Fibroblast of lung (primary cell): ENCODE data around the gene SCGB3A2. TPM values are rescaled to one million over a fixed set of nuclear protein-coding genes. Genes with fewer than 3 reads are reported as not detected.

Experiments
- DNase-seq, 2 donors: peaks; one replicate each; pipeline versions ENCODE4 v3.0.0 to v3.0.0-alpha.2; 2010; ENCODE audit warnings: low read depth in 2 of 2
- H2AFZ ChIP-seq: 2 replicates; pipeline ENCODE4 v1.5.1; 2012; ENCODE audit warnings: low read length, control low read depth, inconsistent platforms
- H3K27ac ChIP-seq: 2 replicates; pipeline ENCODE4 v1.5.1; 2011; ENCODE audit warnings: low read length, control low read depth; ENCODE audit not compliant: insufficient read depth
- H3K27me3 ChIP-seq: 2 replicates; pipeline ENCODE4 v1.5.1; 2011; ENCODE audit warnings: mild to moderate bottlenecking, low read length; ENCODE audit not compliant: control insufficient read depth, insufficient read depth
- H3K36me3 ChIP-seq: 2 replicates; pipeline ENCODE4 v1.5.1; 2011; ENCODE audit warnings: low read length; ENCODE audit not compliant: control insufficient read depth, insufficient read depth
- H3K4me1 ChIP-seq: 2 replicates; pipeline ENCODE4 v1.5.1; 2011; ENCODE audit warnings: low read length; ENCODE audit not compliant: control insufficient read depth, insufficient read depth; ENCODE audit errors: extremely low read depth
- H3K4me2 ChIP-seq: 2 replicates; pipeline ENCODE4 v1.5.1; 2011; ENCODE audit warnings: low read length, control low read depth; ENCODE audit not compliant: insufficient read depth; ENCODE audit errors: extremely low read depth
- H3K4me3 ChIP-seq, 4 experiments: fragments of 200-600 bp in 1 of 4; sonication (generic) in 1 of 4; replicated peaks in 1 of 4; 2 replicates each; pipeline ENCODE4 v1.5.1; 2011 to 2016; ENCODE audit warnings: low read length in 4 of 4, low read depth in 3 of 4, mild to moderate bottlenecking in 3 of 4, control low read depth in 2 of 4, inconsistent platforms in 1 of 4, mixed read lengths in 1 of 4; ENCODE audit not compliant: insufficient read depth in 1 of 4; ENCODE audit errors: control extremely low read depth in 1 of 4
- H3K79me2 ChIP-seq: 2 replicates; pipeline ENCODE4 v1.5.1; 2012; ENCODE audit warnings: mild to moderate bottlenecking, low read length, inconsistent platforms; ENCODE audit not compliant: control insufficient read depth, insufficient read depth
- H3K9ac ChIP-seq: 2 replicates; pipeline ENCODE4 v1.5.1; 2011; ENCODE audit warnings: mild to moderate bottlenecking, low read length, control low read depth; ENCODE audit not compliant: insufficient read depth
- H3K9me3 ChIP-seq: 2 replicates; pipeline ENCODE4 v1.5.1; 2012; ENCODE audit warnings: low read depth, low read length; ENCODE audit not compliant: control insufficient read depth, insufficient read depth
- H4K20me1 ChIP-seq: 2 replicates; pipeline ENCODE4 v1.5.1; 2011; ENCODE audit warnings: low read length; ENCODE audit not compliant: control insufficient read depth, insufficient read depth; ENCODE audit errors: extremely low read depth
- CTCF ChIP-seq, 2 donors: IDR thresholded peaks in 1 of 2; conservative IDR thresholded peaks in 1 of 2; 1 replicate in 1 of 2; 2 replicates in 1 of 2; pipeline ENCODE4 v1.5.1; 2011 to 2012; ENCODE audit warnings: low read length in 2 of 2, control low read depth in 1 of 2, inconsistent platforms in 1 of 2, low read depth in 1 of 2, mild to moderate bottlenecking in 1 of 2
- EZH2 ChIP-seq: IDR thresholded peaks from 2 replicates; pipeline ENCODE4 v1.5.1; 2012; ENCODE audit warnings: low read length, control low read depth, mild to moderate bottlenecking; ENCODE audit errors: missing control alignments
- polyA plus RNA-seq, 2 donors: library from polyadenylated mRNA; depleted of rRNA in 1 of 2; stranded (reverse) in 1 of 2; unstranded in 1 of 2; fragments of >200 nt; gene quantifications; 2 replicates each; pipeline ENCODE4 v1.2.1, GENCODE V29; 2011 to 2012; ENCODE audit warnings: missing spikeins in 1 of 2
- total RNA-seq: library from RNA; depleted of rRNA; stranded (reverse); fragments of >200 nt; gene quantifications from 2 replicates; pipeline ENCODE4 v1.2.1, GENCODE V29; 2014

Gene SCGB3A2
- total and polyA plus RNA-seq, 2 donors (not counting 1 experiment from before 2014, with no cell fraction given), result not detected

GRCh38 chr5:147855774-147856069 is 22.8 kb upstream of the SCGB3A2 start:
- Histone ChIP-seq H3K36me3 (no peaks in the 10 kb centered on the region), H3K9ac (no peak overlapping the region), H3K79me2 (no peaks in the 10 kb centered on the region), H3K9me3 (no peaks in the 10 kb centered on the region), H2AFZ (no peak overlapping the region), H4K20me1 (no peaks in the 10 kb centered on the region), H3K4me2 (no peak overlapping the region), H3K4me1 (no peaks in the 10 kb centered on the region), H3K27ac (no peak overlapping the region), H3K27me3 (peaks cover 2% of the 10 kb centered on the region), H3K4me3 (no peak overlapping the region)
- DNase-seq, result no peak
- TF ChIP-seq EZH2 (no peak), CTCF (conservative IDR thresholded peaks at IDR 0.05 in 1 of 2, IDR thresholded peaks at IDR 0.05 in 1 of 2; ENCODE audit: low read depth in 1 of 2, low read length in 2 of 2) (no peak)

GRCh38 chr5:147856801-147857200 is 21.7 kb upstream of the SCGB3A2 start:
- DNase-seq, result no peak
- Histone ChIP-seq H3K79me2 (no peaks in the 10 kb centered on the region), H3K9ac (no peak overlapping the region), H3K27me3 (peaks cover 2% of the 10 kb centered on the region), H3K4me3 (no peak overlapping the region), H3K4me1 (no peaks in the 10 kb centered on the region), H3K27ac (no peak overlapping the region), H4K20me1 (no peaks in the 10 kb centered on the region), H3K36me3 (no peaks in the 10 kb centered on the region), H3K4me2 (no peak overlapping the region), H3K9me3 (no peaks in the 10 kb centered on the region), H2AFZ (no peak overlapping the region)
- no peak for TF ChIP-seq EZH2
- no peak for TF ChIP-seq CTCF (conservative IDR thresholded peaks at IDR 0.05 in 1 of 2, IDR thresholded peaks at IDR 0.05 in 1 of 2; ENCODE audit: low read depth in 1 of 2, low read length in 2 of 2)

GRCh38 chr5:147857302-147858129 is 21.0 kb upstream of the SCGB3A2 start:
- no peaks in the 10 kb centered on the region for H3K4me1 ChIP-seq
- H4K20me1 ChIP-seq, result no peaks in the 10 kb centered on the region
- no peak overlapping the region for H3K4me3 ChIP-seq
- H3K4me2 ChIP-seq, result no peak overlapping the region
- no peaks in the 10 kb centered on the region for H3K79me2 ChIP-seq
- H3K27ac ChIP-seq, result no peak overlapping the region
- H3K36me3 ChIP-seq, result no peaks in the 10 kb centered on the region
- H3K9ac ChIP-seq, result no peak overlapping the region
- H2AFZ ChIP-seq, result no peak overlapping the region
- DNase-seq, result peak; percentile 52 to 70
- TF ChIP-seq EZH2 (no peak), CTCF (conservative IDR thresholded peaks at IDR 0.05 in 1 of 2, IDR thresholded peaks at IDR 0.05 in 1 of 2; ENCODE audit: low read depth in 1 of 2, low read length in 2 of 2) (peak; percentile 87 to 91)
- H3K9me3 ChIP-seq, result no peaks in the 10 kb centered on the region
- H3K27me3 ChIP-seq, result peaks cover 2% of the 10 kb centered on the region
